CD4-positive, CD25-positive, alpha-beta regulatory T cell (primary cell): ENCODE measurements around the gene KCTD7. TPM values are rescaled to one million over a fixed set of nuclear protein-coding genes. Genes with fewer than 3 reads are reported as not detected.

ENCODE experiments used
- ATAC-seq, 2 donors: fragments of 150-1000 bp; cut with Tn5 transposase; one replicate each; pipeline ENCODE4 v1.10.0; 2021; ENCODE audit warnings: low read depth in 2 of 2, moderate number of reproducible peaks in 2 of 2, moderate library complexity in 1 of 2
- DNase-seq, 3 donors: peaks; one replicate each; pipeline versions ENCODE4 v3.0.0 to v3.0.0-alpha.2; 2012 to 2022; ENCODE audit warnings: mixed read lengths in 1 of 3
- H3K27ac ChIP-seq: one replicate; pipeline ENCODE4 v1.7.0; 2013; ENCODE audit warnings: mild to moderate bottlenecking, low read length; ENCODE audit not compliant: insufficient read depth, poor library complexity, severe bottlenecking
- H3K27me3 ChIP-seq: one replicate; pipeline ENCODE4 v1.7.0; 2013; ENCODE audit warnings: low read length; ENCODE audit not compliant: control insufficient read depth, insufficient read depth
- H3K36me3 ChIP-seq: one replicate; pipeline ENCODE4 v1.7.0; 2013; ENCODE audit warnings: mild to moderate bottlenecking, low read length, moderate library complexity; ENCODE audit not compliant: control insufficient read depth, insufficient read depth
- H3K4me1 ChIP-seq: 2 replicates; pipeline ENCODE4 v1.7.0; 2013; ENCODE audit warnings: mild to moderate bottlenecking, low read length; ENCODE audit not compliant: insufficient read depth, control insufficient read depth, poor library complexity, severe bottlenecking
- H3K4me3 ChIP-seq: one replicate; pipeline ENCODE4 v1.7.0; 2013; ENCODE audit warnings: low read depth, mild to moderate bottlenecking, low read length, moderate library complexity
- H3K9me3 ChIP-seq, 2 experiments: 1 replicate in 1 of 2; 2 replicates in 1 of 2; pipeline ENCODE4 v1.7.0; 2013; ENCODE audit warnings: low read length in 2 of 2, mild to moderate bottlenecking in 1 of 2, moderate library complexity in 1 of 2; ENCODE audit not compliant: control insufficient read depth in 2 of 2
- H3K27ac Mint-ChIP-seq, 3 donors: one replicate each; pipeline ENCODE4 v1.8.0; 2020 to 2022; ENCODE audit warnings: mild to moderate bottlenecking in 3 of 3, mixed read lengths in 3 of 3, moderate library complexity in 2 of 3
- H3K27me3 Mint-ChIP-seq: one replicate; pipeline ENCODE4 v1.8.0; 2022; ENCODE audit warnings: mild to moderate bottlenecking, mixed read lengths
- H3K36me3 Mint-ChIP-seq: one replicate; pipeline ENCODE4 v1.8.0; 2020; ENCODE audit warnings: mixed read lengths
- H3K4me1 Mint-ChIP-seq, 4 donors: one replicate each; pipeline ENCODE4 v1.8.0; 2020 to 2022; ENCODE audit warnings: mixed read lengths in 4 of 4, mild to moderate bottlenecking in 1 of 4
- H3K4me3 Mint-ChIP-seq, 4 donors: one replicate each; pipeline ENCODE4 v1.8.0; 2020 to 2022; ENCODE audit warnings: mild to moderate bottlenecking in 4 of 4, mixed read lengths in 4 of 4, moderate library complexity in 3 of 4
- H3K9me3 Mint-ChIP-seq, 7 donors: one replicate each; pipeline ENCODE4 v1.8.0; 2020 to 2022; ENCODE audit warnings: mixed read lengths in 7 of 7, mild to moderate bottlenecking in 3 of 7, moderate library complexity in 2 of 7
- polyA plus RNA-seq, 4 donors: library from polyadenylated mRNA; unstranded; fragments of 300-500 nt; fragmentation: Illumina TruSeq; gene quantifications; one replicate each; pipeline ENCODE4 v1.2.3, GENCODE V29; 2021
- total RNA-seq: library from RNA; stranded (reverse); gene quantifications from one replicate; pipeline ENCODE4 v1.2.3, GENCODE V29; 2022

The KCTD7 gene
- total and polyA plus RNA-seq, 5 donors from 2014 or later: 13.9 to 36.0 (median 17.5) TPM

DNA sequence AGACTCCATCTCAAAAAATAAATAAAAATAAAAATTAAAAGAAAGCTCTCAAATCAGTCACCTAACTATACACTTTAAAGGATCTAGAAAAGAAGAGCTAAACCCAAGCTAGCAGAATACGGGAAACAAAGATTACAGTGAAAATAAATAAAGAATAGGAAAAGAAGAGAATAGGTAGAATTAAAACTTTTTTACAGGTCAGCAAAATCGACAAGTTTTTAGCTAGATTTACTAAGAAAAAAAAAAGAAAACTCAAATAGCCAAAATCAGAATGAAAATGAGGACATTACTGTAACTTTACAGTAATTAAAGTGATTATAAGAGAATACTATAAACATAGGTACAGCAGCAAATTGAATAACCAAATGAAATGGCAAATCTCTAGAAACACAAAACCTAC, 60.4 kb downstream of the KCTD7 start:
- no peak overlapping the region for H3K27ac Mint-ChIP-seq
- DNase-seq (no peak), ATAC-seq (no peak)
- Histone ChIP-seq H3K27me3 (no peaks in the 10 kb centered on the region), H3K27ac (no peak overlapping the region), H3K9me3 (no peaks in the 10 kb centered on the region), H3K4me3 (no peak overlapping the region), H3K36me3 (no peaks in the 10 kb centered on the region), H3K4me1 (no peaks in the 10 kb centered on the region)
- H3K27me3 Mint-ChIP-seq: no peaks in the 10 kb centered on the region
- peaks cover 9% of the 10 kb centered on the region for H3K36me3 Mint-ChIP-seq
- peaks cover 0 to 3% (median 0%) of the 10 kb centered on the region in 7 donors for H3K9me3 Mint-ChIP-seq
- peaks cover 5 to 11% (median 6%) of the 10 kb centered on the region in 4 donors for H3K4me1 Mint-ChIP-seq
- no peak overlapping the region for H3K4me3 Mint-ChIP-seq

DNA sequence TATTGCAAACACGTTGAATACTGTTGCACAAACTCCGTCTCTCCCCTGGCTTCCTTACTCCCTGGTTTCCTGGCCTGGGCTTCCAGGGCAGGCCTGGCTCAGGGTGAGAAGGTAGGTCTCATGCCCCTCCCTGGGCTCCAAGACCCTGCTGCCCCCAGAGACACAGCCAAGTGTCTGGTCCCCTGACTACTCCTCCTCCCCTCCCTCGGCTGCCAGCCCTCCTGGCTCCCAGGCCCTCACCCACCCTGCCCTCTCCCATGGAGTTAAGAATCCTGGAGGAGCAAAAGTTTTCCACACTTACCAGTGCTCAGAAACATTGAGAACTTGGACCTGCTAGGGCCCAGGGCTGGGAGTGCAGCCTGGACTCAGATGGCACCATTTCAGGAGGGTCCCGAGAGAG, 64.7 kb downstream of the KCTD7 start:
- Mint-ChIP-seq H3K9me3 (no peaks in the 10 kb centered on the region), H3K27ac (no peak overlapping the region), H3K27me3 (no peaks in the 10 kb centered on the region), H3K36me3 (peaks cover 9% of the 10 kb centered on the region), H3K4me3 (no peak overlapping the region), H3K4me1 (peaks cover 0 to 9% (median 6%) of the 10 kb centered on the region in 4 donors)
- no peak overlapping the region for H3K27ac ChIP-seq
- no peak for DNase-seq
- no peaks in the 10 kb centered on the region for H3K36me3 ChIP-seq
- no peaks in the 10 kb centered on the region for H3K9me3 ChIP-seq
- no peaks in the 10 kb centered on the region for H3K4me1 ChIP-seq
- ATAC-seq: no peak
- H3K27me3 ChIP-seq: no peaks in the 10 kb centered on the region
- H3K4me3 ChIP-seq: no peak overlapping the region

Other genes with a start within 250 kb of the KCTD7 start
- 30.4 TPM for gene RABGEF1, start 111.9 kb downstream of the KCTD7 start, total RNA-seq
- gene RABGEF1, start 111.9 kb downstream of the KCTD7 start, polyA plus RNA-seq: 10 to 100 TPM; 16.6 to 22.7 (median 18.2) TPM